ENCODE results near the gene CCND3. TPM values are rescaled to one million over a fixed set of nuclear protein-coding genes. Genes with fewer than 3 reads are reported as not detected.

The CCND3 gene
- total RNA-seq, 4 donors from 2014 or later, result 38.1 to 142 (median 46.5) TPM

- TF ChIP-seq, protein P1, sequence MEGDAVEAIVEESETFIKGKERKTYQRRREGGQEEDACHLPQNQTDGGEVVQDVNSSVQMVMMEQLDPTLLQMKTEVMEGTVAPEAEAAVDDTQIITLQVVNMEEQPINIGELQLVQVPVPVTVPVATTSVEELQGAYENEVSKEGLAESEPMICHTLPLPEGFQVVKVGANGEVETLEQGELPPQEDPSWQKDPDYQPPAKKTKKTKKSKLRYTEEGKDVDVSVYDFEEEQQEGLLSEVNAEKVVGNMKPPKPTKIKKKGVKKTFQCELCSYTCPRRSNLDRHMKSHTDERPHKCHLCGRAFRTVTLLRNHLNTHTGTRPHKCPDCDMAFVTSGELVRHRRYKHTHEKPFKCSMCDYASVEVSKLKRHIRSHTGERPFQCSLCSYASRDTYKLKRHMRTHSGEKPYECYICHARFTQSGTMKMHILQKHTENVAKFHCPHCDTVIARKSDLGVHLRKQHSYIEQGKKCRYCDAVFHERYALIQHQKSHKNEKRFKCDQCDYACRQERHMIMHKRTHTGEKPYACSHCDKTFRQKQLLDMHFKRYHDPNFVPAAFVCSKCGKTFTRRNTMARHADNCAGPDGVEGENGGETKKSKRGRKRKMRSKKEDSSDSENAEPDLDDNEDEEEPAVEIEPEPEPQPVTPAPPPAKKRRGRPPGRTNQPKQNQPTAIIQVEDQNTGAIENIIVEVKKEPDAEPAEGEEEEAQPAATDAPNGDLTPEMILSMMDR (IDR thresholded peaks at IDR 0.05), result no peak
- no peak for TF ChIP-seq POLR2A (IDR thresholded peaks at IDR 0.05)
- no peaks in the 10 kb centered on the region for H3K27me3 ChIP-seq
- intact Hi-C loops (cut with DNase I), result no loop called here
- peaks cover 0 to 25% (median 4%) of the 10 kb centered on the region in 3 donors for H3K4me1 ChIP-seq
- H3K9me3 ChIP-seq, result no peaks in the 10 kb centered on the region
- no peak for DNase-seq
- no peak overlapping the region for H3K27ac ChIP-seq
- H3K36me3 ChIP-seq, result peaks cover 0 to 9% (median 0%) of the 10 kb centered on the region in 3 donors
- no peak overlapping the region for H3K4me3 ChIP-seq
- WGBS, 2 donors, result 71 to 80% methylated on average over 5 of the region's 5 CpGs
These were observed 24.8 kb upstream of the CCND3 start for GRCh38 chr6:41966214-41966920.

- Histone ChIP-seq H3K27ac (no peak overlapping the region), H3K4me1 (peaks cover 0 to 20% (median 1%) of the 10 kb centered on the region in 3 donors), H3K27me3 (no peaks in the 10 kb centered on the region), H3K4me3 (no peak overlapping the region), H3K36me3 (peaks cover 0 to 9% (median 0%) of the 10 kb centered on the region in 3 donors), H3K9me3 (no peaks in the 10 kb centered on the region)
- 75 to 78% methylated on average over 8 to 11 of the region's 11 CpGs for WGBS, 2 donors
- no peak for DNase-seq
- TF ChIP-seq POLR2A (IDR thresholded peaks at IDR 0.05), result no peak
- TF ChIP-seq, protein P1 (IDR thresholded peaks at IDR 0.05), result no peak
- intact Hi-C loops (cut with DNase I), result no loop called here
These were observed 24.0 kb upstream of the CCND3 start for GRCh38 chr6:41965429-41966213.

DNA sequence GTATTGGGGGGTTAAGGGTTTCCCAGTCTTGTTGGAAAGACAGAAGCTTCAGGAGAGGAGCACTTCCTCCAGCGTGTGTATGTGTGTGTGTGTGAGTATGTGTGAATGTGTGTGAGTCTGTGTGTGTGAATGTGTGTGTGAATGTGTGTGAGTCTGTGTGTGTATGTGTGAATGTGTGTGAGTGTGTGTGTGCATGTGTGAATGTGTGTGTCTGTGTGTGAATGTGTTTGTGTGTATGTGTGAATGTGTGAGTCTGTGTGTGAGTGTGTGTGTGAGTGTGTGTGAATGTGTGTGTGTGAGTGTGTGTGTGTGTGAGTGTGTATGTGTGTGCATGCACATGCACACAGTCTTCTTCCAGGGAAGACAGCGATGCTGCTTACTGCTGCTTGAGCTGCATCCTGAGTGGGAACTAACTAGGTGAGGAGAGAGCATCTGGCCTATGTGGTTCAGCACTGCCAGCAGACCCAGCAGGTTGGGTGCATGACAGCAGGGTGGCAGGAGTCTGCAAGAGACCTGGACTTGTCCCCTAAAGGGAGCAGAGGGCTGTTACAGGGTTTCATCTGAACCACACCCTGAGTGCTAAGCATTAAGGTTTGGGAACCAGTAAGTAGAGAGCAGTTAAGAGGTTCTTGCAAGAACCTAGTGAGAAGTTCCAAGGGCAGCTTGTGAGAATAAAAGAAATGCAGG lies 22.7 kb upstream of the CCND3 start:
- WGBS, 2 donors, result 64 to 83% methylated on average over 2 of the region's 2 CpGs

DNA sequence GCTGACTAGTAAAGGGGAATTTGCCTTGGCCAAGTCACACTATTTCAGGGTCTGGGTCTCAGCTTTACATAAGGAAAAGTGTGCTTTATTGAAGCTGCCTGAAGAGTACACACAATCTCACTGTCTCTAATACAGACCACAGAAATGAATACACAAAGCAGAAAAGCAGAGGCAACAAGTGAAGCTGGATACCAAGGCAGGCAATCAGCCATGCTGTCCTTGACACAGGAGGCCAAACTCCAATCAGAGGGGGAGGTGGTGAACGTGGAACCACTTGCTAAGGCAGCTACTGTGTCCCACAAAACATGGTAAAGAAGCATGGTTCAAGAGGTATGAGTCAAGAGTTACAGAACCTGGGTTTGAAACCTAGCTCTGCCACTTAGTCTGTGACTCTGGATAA lies 21.8 kb upstream of the CCND3 start:
- no peak for TF ChIP-seq POLR2A (IDR thresholded peaks at IDR 0.05)
- TF ChIP-seq, protein P1 (IDR thresholded peaks at IDR 0.05), result no peak
- Histone ChIP-seq H3K27me3 (no peaks in the 10 kb centered on the region), H3K36me3 (peaks cover 0 to 9% (median 0%) of the 10 kb centered on the region in 3 donors), H3K9me3 (no peaks in the 10 kb centered on the region), H3K4me3 (no peak overlapping the region), H3K4me1 (peaks cover 0 to 12% (median 0%) of the 10 kb centered on the region in 3 donors), H3K27ac (no peak overlapping the region)
- WGBS, 2 donors, result 73 to 83% methylated on average over 1 of the region's 1 CpG
- intact Hi-C loops (cut with DNase I), result no loop called here
- no peak for DNase-seq

More for the DNA sequence above, 22.7 kb upstream of the CCND3 start:
- no peak for DNase-seq
- peaks cover 0 to 12% (median 0%) of the 10 kb centered on the region in 3 donors for H3K4me1 ChIP-seq
- no peaks in the 10 kb centered on the region for H3K27me3 ChIP-seq
- no peak overlapping the region for H3K27ac ChIP-seq
- peaks cover 0 to 9% (median 0%) of the 10 kb centered on the region in 3 donors for H3K36me3 ChIP-seq
- no peaks in the 10 kb centered on the region for H3K9me3 ChIP-seq
- intact Hi-C loops (cut with DNase I), result no loop called here
- TF ChIP-seq POLR2A (IDR thresholded peaks at IDR 0.05), result no peak
- TF ChIP-seq, protein P1 (IDR thresholded peaks at IDR 0.05), result no peak
- no peak overlapping the region for H3K4me3 ChIP-seq

All from esophagus squamous epithelium (tissue), 5 donors.